ENCODE data around the gene ZNF611. TPM values are rescaled to one million over a fixed set of nuclear protein-coding genes. Genes with fewer than 3 reads are reported as not detected.

ZNF611 gene
- total and polyA plus RNA-seq, 9 donors = 5.9 to 21.5 (median 16.2) TPM

DNA sequence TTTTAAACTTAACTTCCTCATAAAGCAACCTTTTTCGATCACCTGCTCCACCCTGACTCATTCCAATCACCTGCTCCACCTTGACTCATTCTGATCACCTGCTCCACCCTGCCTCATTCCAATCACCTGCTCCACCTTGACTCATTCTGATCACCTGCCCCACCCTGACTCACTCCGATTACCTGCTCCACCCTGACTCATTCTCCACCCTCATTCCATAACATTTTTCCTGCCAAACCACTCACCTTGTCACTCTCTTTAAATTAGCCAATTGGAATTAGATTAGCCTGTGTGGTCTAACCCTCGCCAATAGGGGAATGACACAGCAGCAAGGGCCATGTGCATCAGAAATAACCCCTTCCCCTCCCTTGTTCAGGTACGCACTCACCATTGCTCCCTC, 64.8 kb downstream of the ZNF611 start:
- Histone ChIP-seq H3K9me3 (no peaks in the 10 kb centered on the region), H3K4me1 (ENCODE audit: insufficient read depth) (no peaks in the 10 kb centered on the region), H3K36me3 (no peaks in the 10 kb centered on the region), H3K27me3 (no peaks in the 10 kb centered on the region), H3K4me3 (no peak overlapping the region), H3K27ac (no peak overlapping the region)
- intact Hi-C loops (cut with DNase I) = no loop called here
- no peak for DNase-seq
- 94 to 96% (median 94%) methylated on average over 4 of the region's 4 CpGs for WGBS, 3 donors
- TF ChIP-seq, protein P1, sequence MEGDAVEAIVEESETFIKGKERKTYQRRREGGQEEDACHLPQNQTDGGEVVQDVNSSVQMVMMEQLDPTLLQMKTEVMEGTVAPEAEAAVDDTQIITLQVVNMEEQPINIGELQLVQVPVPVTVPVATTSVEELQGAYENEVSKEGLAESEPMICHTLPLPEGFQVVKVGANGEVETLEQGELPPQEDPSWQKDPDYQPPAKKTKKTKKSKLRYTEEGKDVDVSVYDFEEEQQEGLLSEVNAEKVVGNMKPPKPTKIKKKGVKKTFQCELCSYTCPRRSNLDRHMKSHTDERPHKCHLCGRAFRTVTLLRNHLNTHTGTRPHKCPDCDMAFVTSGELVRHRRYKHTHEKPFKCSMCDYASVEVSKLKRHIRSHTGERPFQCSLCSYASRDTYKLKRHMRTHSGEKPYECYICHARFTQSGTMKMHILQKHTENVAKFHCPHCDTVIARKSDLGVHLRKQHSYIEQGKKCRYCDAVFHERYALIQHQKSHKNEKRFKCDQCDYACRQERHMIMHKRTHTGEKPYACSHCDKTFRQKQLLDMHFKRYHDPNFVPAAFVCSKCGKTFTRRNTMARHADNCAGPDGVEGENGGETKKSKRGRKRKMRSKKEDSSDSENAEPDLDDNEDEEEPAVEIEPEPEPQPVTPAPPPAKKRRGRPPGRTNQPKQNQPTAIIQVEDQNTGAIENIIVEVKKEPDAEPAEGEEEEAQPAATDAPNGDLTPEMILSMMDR (IDR thresholded peaks at IDR 0.05) = no peak
- TF ChIP-seq EP300 (IDR thresholded peaks at IDR 0.05) (no peak), POLR2A (IDR thresholded peaks at IDR 0.05) (no peak)

DNA sequence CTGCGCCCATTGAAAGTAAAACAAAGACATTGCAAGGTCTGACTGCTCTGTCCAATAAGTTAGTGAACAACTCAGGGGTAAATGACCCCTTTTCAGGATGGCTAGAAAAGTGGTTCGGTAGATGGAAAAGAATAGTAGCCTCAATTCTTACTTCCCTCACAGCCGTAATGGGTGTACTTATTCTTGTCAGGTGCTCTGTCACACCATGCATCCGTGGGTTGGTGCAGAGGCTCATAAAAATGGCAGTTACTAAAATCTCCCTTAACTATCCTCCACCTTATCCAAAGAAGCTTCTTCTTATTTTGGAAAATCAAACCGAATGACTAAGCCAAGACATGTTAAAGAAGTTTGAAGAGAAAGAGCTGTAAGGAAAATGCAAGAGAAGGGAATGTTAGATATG, 65.3 kb downstream of the ZNF611 start:
- WGBS, 3 donors = 84 to 93% (median 89%) methylated on average over 5 of the region's 5 CpGs
- H3K27ac ChIP-seq = no peak overlapping the region
- no peaks in the 10 kb centered on the region for H3K4me1 ChIP-seq (ENCODE audit: insufficient read depth)
- H3K36me3 ChIP-seq = no peaks in the 10 kb centered on the region
- intact Hi-C loops (cut with DNase I) = no loop called here
- no peak overlapping the region for H3K4me3 ChIP-seq
- H3K9me3 ChIP-seq = no peaks in the 10 kb centered on the region
- no peak for TF ChIP-seq EP300 (IDR thresholded peaks at IDR 0.05)
- no peak for TF ChIP-seq POLR2A (IDR thresholded peaks at IDR 0.05)
- TF ChIP-seq, protein P1 (IDR thresholded peaks at IDR 0.05) = no peak
- DNase-seq = no peak
- H3K27me3 ChIP-seq = no peaks in the 10 kb centered on the region

GRCh38 chr19:52667972-52668371, 66.9 kb downstream of the ZNF611 start:
- no peak for TF ChIP-seq POLR2A (IDR thresholded peaks at IDR 0.05)
- TF ChIP-seq, protein P1 (IDR thresholded peaks at IDR 0.05) = no peak
- no peak for TF ChIP-seq EP300 (IDR thresholded peaks at IDR 0.05)
- no peaks in the 10 kb centered on the region for H3K36me3 ChIP-seq
- no peaks in the 10 kb centered on the region for H3K9me3 ChIP-seq
- WGBS, 3 donors = 76 to 81% (median 78%) methylated on average over 6 of the region's 6 CpGs
- no peaks in the 10 kb centered on the region for H3K4me1 ChIP-seq (ENCODE audit: insufficient read depth)
- no peaks in the 10 kb centered on the region for H3K27me3 ChIP-seq
- H3K27ac ChIP-seq = no peak overlapping the region
- H3K4me3 ChIP-seq = no peak overlapping the region
- intact Hi-C loops (cut with DNase I) = no loop called here
- no peak for DNase-seq

DNA sequence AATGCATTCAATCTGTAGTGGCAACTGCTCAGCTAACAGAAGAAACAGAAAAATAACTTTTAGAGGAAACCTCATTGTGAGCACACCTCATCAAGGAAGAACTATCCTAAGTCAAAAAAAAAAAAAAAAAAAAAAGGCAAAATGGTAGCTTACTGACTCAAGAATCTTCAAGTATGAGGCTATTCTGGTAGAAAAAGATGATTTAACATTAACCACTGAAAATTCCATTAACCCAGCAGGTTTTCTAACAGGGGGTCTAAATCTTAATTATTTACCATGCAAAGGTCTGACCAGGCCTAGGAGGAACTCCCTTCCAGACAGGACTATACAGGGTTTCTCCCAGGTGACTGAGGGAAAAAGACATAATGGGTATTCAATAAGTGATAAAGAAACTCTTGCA, 68.3 kb downstream of the ZNF611 start:
- Histone ChIP-seq H3K27me3 (no peaks in the 10 kb centered on the region), H3K4me1 (ENCODE audit: insufficient read depth) (no peaks in the 10 kb centered on the region), H3K36me3 (no peaks in the 10 kb centered on the region), H3K4me3 (no peak overlapping the region), H3K9me3 (no peaks in the 10 kb centered on the region), H3K27ac (no peak overlapping the region)
- TF ChIP-seq EP300 (IDR thresholded peaks at IDR 0.05) (no peak), POLR2A (IDR thresholded peaks at IDR 0.05) (no peak)
- TF ChIP-seq, protein P1 (IDR thresholded peaks at IDR 0.05) = no peak
- intact Hi-C loops (cut with DNase I) = no loop called here
- DNase-seq = no peak

DNA sequence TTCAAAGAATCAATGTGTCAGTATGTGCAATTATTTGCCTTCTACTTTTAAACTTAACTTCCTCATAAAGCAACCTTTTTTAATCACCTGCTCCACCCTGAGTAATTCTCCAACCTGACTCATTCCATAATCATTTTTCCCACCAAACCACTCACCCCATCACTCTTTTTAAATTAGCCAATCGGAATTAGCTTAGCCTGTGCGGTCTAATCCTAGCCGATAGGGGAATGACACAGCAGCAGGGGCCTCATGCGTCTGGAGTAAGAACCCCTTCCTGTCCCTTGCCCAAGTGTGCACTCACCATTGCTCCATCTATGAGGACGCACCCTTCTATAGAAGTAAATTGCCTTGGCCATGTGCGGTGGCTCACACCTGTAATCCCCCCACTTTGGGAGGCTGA, 69.3 kb downstream of the ZNF611 start:
- no peaks in the 10 kb centered on the region for H3K9me3 ChIP-seq
- WGBS, 3 donors = 95 to 99% (median 98%) methylated on average over 6 of the region's 6 CpGs
- intact Hi-C loops (cut with DNase I) = no loop called here
- H3K36me3 ChIP-seq = no peaks in the 10 kb centered on the region
- H3K4me1 ChIP-seq (ENCODE audit: insufficient read depth) = no peaks in the 10 kb centered on the region
- DNase-seq = no peak
- no peaks in the 10 kb centered on the region for H3K27me3 ChIP-seq
- TF ChIP-seq POLR2A (IDR thresholded peaks at IDR 0.05) = no peak
- TF ChIP-seq EP300 (IDR thresholded peaks at IDR 0.05) = no peak
- TF ChIP-seq, protein P1 (IDR thresholded peaks at IDR 0.05) = no peak
- H3K4me3 ChIP-seq = no peak overlapping the region
- H3K27ac ChIP-seq = no peak overlapping the region

All from ovary (tissue), 9 donors.